T-helper 2 cell (primary cell): ENCODE data around the gene GALNTL6.

Experiments used
- DNase-seq, 5 experiments: peaks; one replicate each; pipeline versions ENCODE4 v3.0.0 to v3.0.0-alpha.2; 2012 to 2022

Gene GALNTL6

GRCh38 chr4:172243551-172243950 is 430.3 kb downstream of the GALNTL6 start:
- DNase-seq, result no peak

GRCh38 chr4:172245516-172245915 is 432.3 kb downstream of the GALNTL6 start:
- no peak for DNase-seq

- no peak for DNase-seq
Observed at GRCh38 chr4:172253409-172253808, 440.2 kb downstream of the GALNTL6 start.

- no peak for DNase-seq
Observed at GRCh38 chr4:172256820-172257219, 443.6 kb downstream of the GALNTL6 start.

GRCh38 chr4:172270397-172270796 is 457.2 kb downstream of the GALNTL6 start:
- DNase-seq, result no peak

- DNase-seq, result no peak
Observed at GRCh38 chr4:172287117-172287516, 473.9 kb downstream of the GALNTL6 start.

- no peak for DNase-seq
Observed at GRCh38 chr4:172305698-172306097, 492.5 kb downstream of the GALNTL6 start.

- no peak for DNase-seq
Observed at GRCh38 chr4:172308078-172308477, 494.9 kb downstream of the GALNTL6 start.

- DNase-seq, result no peak
Observed at GRCh38 chr4:172311682-172312081, 498.5 kb downstream of the GALNTL6 start.

- no peak for DNase-seq
Observed at GRCh38 chr4:172323288-172323687, 510.1 kb downstream of the GALNTL6 start.

- no peak for DNase-seq
Observed at GRCh38 chr4:172344308-172344938, 531.2 kb downstream of the GALNTL6 start.

GRCh38 chr4:172348426-172348825 is 535.2 kb downstream of the GALNTL6 start:
- DNase-seq, result no peak

GRCh38 chr4:172352356-172352755 is 539.2 kb downstream of the GALNTL6 start:
- no peak for DNase-seq

GRCh38 chr4:172356016-172356415 is 542.8 kb downstream of the GALNTL6 start:
- no peak for DNase-seq

GRCh38 chr4:172357006-172357540 is 543.9 kb downstream of the GALNTL6 start:
- DNase-seq, result no peak

- no peak for DNase-seq
Observed at GRCh38 chr4:172362569-172362968, 549.4 kb downstream of the GALNTL6 start.

- peak in 1 of 5 experiments; percentile 8 for DNase-seq
Observed at GRCh38 chr4:172369471-172369959, 556.3 kb downstream of the GALNTL6 start.

GRCh38 chr4:172377486-172378140 is 564.4 kb downstream of the GALNTL6 start:
- DNase-seq, result no peak

- no peak for DNase-seq
Observed at GRCh38 chr4:172379834-172380233, 566.6 kb downstream of the GALNTL6 start.

GRCh38 chr4:172390331-172390730 is 577.1 kb downstream of the GALNTL6 start:
- no peak for DNase-seq

GRCh38 chr4:172392741-172393140 is 579.5 kb downstream of the GALNTL6 start:
- DNase-seq, result no peak

GRCh38 chr4:172393220-172393619 is 580.0 kb downstream of the GALNTL6 start:
- DNase-seq, result no peak

GRCh38 chr4:172404676-172405075 is 591.5 kb downstream of the GALNTL6 start:
- DNase-seq, result no peak

- DNase-seq, result no peak
Observed at GRCh38 chr4:172410363-172410762, 597.2 kb downstream of the GALNTL6 start.
